HepG2 (cell line): ENCODE measurements around the gene RING1. TPM values are rescaled to one million over a fixed set of nuclear protein-coding genes. Genes with fewer than 3 reads are reported as not detected.

Experiments used
- ATF5 ChIP-seq: sonication (generic); formaldehyde crosslinking; IDR thresholded peaks from 2 replicates; pipeline ENCODE4 v1.4.0; 2020; ENCODE audit warnings: mild to moderate bottlenecking, low read depth, missing genetic modification reagents
- BRD4 ChIP-seq: sonication (generic); formaldehyde crosslinking; IDR thresholded peaks from 2 replicates; pipeline ENCODE4 v1.4.0; 2020; ENCODE audit warnings: missing genetic modification reagents
- CREB1 ChIP-seq, 2 experiments: fragments of 450-650 bp in 1 of 2; IDR thresholded peaks; 2 replicates each; pipeline ENCODE4 v1.6.1; 2016 to 2017; ENCODE audit warnings: control low read depth in 1 of 2, mild to moderate bottlenecking in 1 of 2, missing compliant biosample characterization in 1 of 2, missing genetic modification characterization in 1 of 2
- HNRNPUL1 ChIP-seq: fragments of 200-400 bp; formaldehyde crosslinking; IDR thresholded peaks from 2 replicates; pipeline ENCODE4 v1.6.1; 2017; ENCODE audit warnings: low read depth, mild to moderate bottlenecking, low read length, moderate library complexity
- IKZF4 ChIP-seq: sonication (generic); formaldehyde crosslinking; IDR thresholded peaks from 2 replicates; pipeline ENCODE4 v1.5.1; 2020; ENCODE audit warnings: borderline replicate concordance, mild to moderate bottlenecking, low read depth, missing genetic modification reagents; ENCODE audit errors: not compliant biosample characterization
- JUND ChIP-seq: sonication (generic); formaldehyde crosslinking; IDR thresholded peaks from 2 replicates; pipeline ENCODE4 v1.8.0; 2022; ENCODE audit warnings: mild to moderate bottlenecking, missing genetic modification reagents
- KIAA2018 ChIP-seq: sonication (generic); formaldehyde crosslinking; IDR thresholded peaks from 2 replicates; pipeline ENCODE4 v1.5.0; 2020; ENCODE audit warnings: mild to moderate bottlenecking, missing genetic modification reagents, borderline replicate concordance
- MAFK ChIP-seq, 2 experiments: IDR thresholded peaks in 1 of 2; conservative IDR thresholded peaks in 1 of 2; 2 replicates each; pipeline ENCODE4 v1.6.1; 2011; ENCODE audit warnings: improper control_type of control experiment in 2 of 2, low read length in 2 of 2
- NAIF1 ChIP-seq: sonication (generic); formaldehyde crosslinking; IDR thresholded peaks from 2 replicates; pipeline ENCODE4 v1.5.0; 2020; ENCODE audit warnings: mild to moderate bottlenecking, missing genetic modification reagents, borderline replicate concordance
- NR2C2 ChIP-seq: sonication (generic); formaldehyde crosslinking; IDR thresholded peaks from 2 replicates; pipeline ENCODE4 v1.4.0; 2020; ENCODE audit warnings: missing genetic modification reagents, mild to moderate bottlenecking, moderate library complexity, borderline replicate concordance
- RBM39 ChIP-seq: fragments of 200-400 bp; formaldehyde crosslinking; IDR thresholded peaks from one replicate; pipeline ENCODE4 v1.6.1; 2018; ENCODE audit warnings: antibody characterized with exemption, mild to moderate bottlenecking, low read depth, low read length; ENCODE audit not compliant: poor library complexity, severe bottlenecking
- SMC3 ChIP-seq: IDR thresholded peaks from 2 replicates; pipeline ENCODE4 v1.6.1; 2011; ENCODE audit warnings: low read length, improper control_type of control experiment
- SOX5 ChIP-seq: IDR thresholded peaks from 2 replicates; pipeline ENCODE4 v1.6.1; 2016; ENCODE audit warnings: borderline replicate concordance
- ZNF232 ChIP-seq: sonication (generic); formaldehyde crosslinking; IDR thresholded peaks from 2 replicates; pipeline ENCODE4 v1.4.0; 2020; ENCODE audit warnings: missing genetic modification reagents, borderline replicate concordance
- ZNF253 ChIP-seq: sonication (generic); formaldehyde crosslinking; IDR thresholded peaks from 2 replicates; pipeline ENCODE4 v1.8.0; 2022; ENCODE audit warnings: mild to moderate bottlenecking, missing genetic modification reagents, borderline replicate concordance
- ZNF749 ChIP-seq: sonication (generic); formaldehyde crosslinking; IDR thresholded peaks from 2 replicates; pipeline ENCODE4 v1.8.0; 2022; ENCODE audit warnings: mild to moderate bottlenecking, missing genetic modification reagents, moderate library complexity, borderline replicate concordance
- ZSCAN20 ChIP-seq: sonication (generic); formaldehyde crosslinking; IDR thresholded peaks from 2 replicates; pipeline ENCODE4 v1.4.0; 2020; ENCODE audit warnings: missing genetic modification reagents, mild to moderate bottlenecking, borderline replicate concordance
- polyA plus RNA-seq, 8 experiments: library from polyadenylated mRNA; depleted of rRNA in 3 of 8; stranded (reverse) in 7 of 8; unstranded in 1 of 8; fragments of >200 nt; fragmentation: Illumina TruSeq in 4 of 8; extraction: Trizol in 4 of 8; gene quantifications; 2 replicates each; pipeline versions ENCODE4 v1.2.1 to v1.2.3, GENCODE V29; 2011 to 2016; ENCODE audit warnings: low read depth in 4 of 8, missing spikeins in 1 of 8, mixed read lengths in 1 of 8; ENCODE audit not compliant: insufficient read depth in 1 of 8
- total RNA-seq, 5 experiments: library from RNA; depleted of rRNA; stranded (reverse); fragments of >200 nt; fragmentation: Illumina TruSeq; extraction: Trizol; gene quantifications; 2 replicates each; pipeline ENCODE4 v1.2.3, GENCODE V29; 2016; ENCODE audit warnings: low read depth in 1 of 5

RING1 gene
- total and polyA plus RNA-seq, 2 of the 13 experiments (the other 11 are each of a cell fraction or from before 2014, with no cell fraction given) = 23.9 to 33.6 TPM

- TF ChIP-seq KIAA2018 (CRISPR knock-in tag) (peak; percentile 87; the same call in 1 of the 2 replicates), JUND (CRISPR knock-in tag) (no peak), HNRNPUL1 (no peak), CREB1 (IDR thresholded peaks at IDR 0.05) (peak; percentile 74), CREB1 (CRISPR knock-in tag; IDR thresholded peaks at IDR 0.05) (peak; percentile 67), NAIF1 (CRISPR knock-in tag) (peak; percentile 53; the same call in 1 of the 2 replicates), SMC3 (no peak), NR2C2 (CRISPR knock-in tag) (peak; percentile 33), MAFK (conservative IDR thresholded peaks at IDR 0.05 in 1 of 2, IDR thresholded peaks at IDR 0.05 in 1 of 2; ENCODE audit: low read length in 2 of 2) (peak; percentile 45 to 56), IKZF4 (CRISPR knock-in tag) (no peak), ZNF749 (CRISPR knock-in tag) (0 out of 2 replicates have a peak, but pooled peaks have one; percentile 47), ZSCAN20 (CRISPR knock-in tag) (peak; percentile 71; the same call in 1 of the 2 replicates), ZNF253 (peak; percentile 29; the same call in 1 of the 2 replicates), ZNF232 (0 out of 2 replicates have a peak, but pooled peaks have one; percentile 62), ATF5 (CRISPR knock-in tag) (0 out of 2 replicates have a peak, but pooled peaks have one; percentile 22), BRD4 (CRISPR knock-in tag) (peak; percentile 89), RBM39 (peak; percentile 49), SOX5 (CRISPR knock-in tag) (peak; percentile 9; the same call in 1 of the 2 replicates)
These were observed 40.8 kb downstream of the RING1 start (continued) for GRCh38 chr6:33248932-33249731.
